GM18508 (cell line): Measurements from ENCODE around the gene SLC16A3.
"Not testable (repeated sequence)": the region's sequence is repeated elsewhere in the genome, so short reads cannot be mapped to it uniquely, and the experiment has no call there.

Source experiments
- ATAC-seq: cut with Tn5 transposase; IDR thresholded peaks from one replicate; pipeline ENCODE4 v1.9.1; 2021; ENCODE audit warnings: moderate number of reproducible peaks; ENCODE audit not compliant: insufficient read depth, unreplicated experiment

SLC16A3 gene

DNA sequence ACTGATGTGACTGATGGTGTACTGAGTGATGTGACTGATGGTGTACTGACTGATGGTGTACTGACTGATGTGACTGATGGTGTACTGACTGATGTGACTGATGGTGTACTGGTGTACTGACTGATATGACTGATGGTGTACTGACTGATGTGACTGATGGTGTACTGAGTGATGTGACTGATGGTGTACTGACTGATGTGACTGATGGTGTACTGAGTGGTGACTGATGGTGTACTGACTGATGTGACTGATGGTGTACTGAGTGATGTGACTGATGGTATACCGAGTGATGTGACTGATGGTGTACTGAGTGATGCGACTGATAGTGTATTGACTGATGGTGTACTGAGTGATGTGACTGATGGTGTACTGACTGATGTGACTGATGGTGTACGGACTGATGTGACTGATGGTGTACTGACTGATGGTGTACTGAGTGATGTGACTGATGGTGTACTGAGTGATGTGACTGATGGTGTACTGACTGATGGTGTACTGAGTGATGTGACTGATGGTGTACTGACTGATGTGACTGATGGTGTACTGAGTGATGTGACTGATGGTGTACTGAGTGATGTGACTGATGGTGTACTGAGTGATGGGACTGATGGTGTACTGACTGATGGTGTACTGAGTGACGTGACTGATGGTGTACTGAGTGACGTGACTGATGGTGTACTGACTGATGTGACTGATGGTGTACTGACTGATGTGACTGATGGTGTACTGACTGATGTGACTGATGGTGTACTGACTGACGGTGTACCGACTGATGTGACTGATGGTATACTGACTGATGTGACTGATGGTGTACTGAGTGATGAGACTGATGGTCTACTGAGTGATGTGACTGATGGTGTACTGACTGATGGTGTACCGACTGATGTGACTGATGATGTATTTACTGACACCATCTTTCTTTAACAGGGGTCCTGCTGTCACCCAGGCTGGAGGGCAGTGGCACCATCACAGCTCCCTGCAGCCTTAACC, 31.4 kb downstream of the SLC16A3 start:
- not testable (repeated sequence) for ATAC-seq

DNA sequence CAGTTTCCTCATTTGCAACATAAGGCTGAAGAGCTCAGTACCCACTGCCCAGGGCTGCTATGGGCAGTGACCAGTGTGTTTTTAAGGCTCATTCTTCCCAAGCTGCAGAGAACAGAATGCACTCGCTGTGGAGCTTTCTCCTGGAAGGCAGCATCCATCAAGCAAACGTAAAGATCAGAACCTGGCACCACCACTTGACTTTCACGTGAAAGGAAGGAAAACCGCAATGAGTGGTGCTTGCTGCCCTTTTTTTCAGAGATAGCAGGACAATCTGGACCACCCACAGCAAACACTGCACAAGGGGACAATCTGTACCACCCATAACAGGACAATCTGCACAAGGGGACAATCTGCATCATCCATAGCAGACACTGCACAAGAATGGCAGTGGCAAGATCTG, 33.5 kb downstream of the SLC16A3 start:
- no peak for ATAC-seq

DNA sequence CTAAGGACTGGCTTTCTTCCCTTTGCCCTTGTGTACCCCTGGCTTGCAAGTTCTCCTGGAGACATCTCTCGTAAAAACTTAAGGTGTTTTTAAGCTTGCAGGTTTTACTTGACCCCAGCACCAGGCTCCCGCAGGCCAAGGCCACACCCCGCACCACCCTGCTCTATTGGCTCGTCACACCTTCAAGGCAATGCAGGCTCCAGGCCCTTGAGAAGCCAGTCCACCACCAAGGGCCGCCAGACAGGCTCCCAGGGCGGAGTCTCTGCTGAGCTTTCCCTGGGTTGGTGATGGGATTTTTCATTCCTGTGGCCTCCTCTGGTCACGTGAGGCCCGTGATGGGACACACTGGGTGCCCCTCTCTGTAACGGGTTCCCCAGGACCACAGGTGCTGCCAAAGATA, 34.8 kb downstream of the SLC16A3 start:
- ATAC-seq: no peak

DNA sequence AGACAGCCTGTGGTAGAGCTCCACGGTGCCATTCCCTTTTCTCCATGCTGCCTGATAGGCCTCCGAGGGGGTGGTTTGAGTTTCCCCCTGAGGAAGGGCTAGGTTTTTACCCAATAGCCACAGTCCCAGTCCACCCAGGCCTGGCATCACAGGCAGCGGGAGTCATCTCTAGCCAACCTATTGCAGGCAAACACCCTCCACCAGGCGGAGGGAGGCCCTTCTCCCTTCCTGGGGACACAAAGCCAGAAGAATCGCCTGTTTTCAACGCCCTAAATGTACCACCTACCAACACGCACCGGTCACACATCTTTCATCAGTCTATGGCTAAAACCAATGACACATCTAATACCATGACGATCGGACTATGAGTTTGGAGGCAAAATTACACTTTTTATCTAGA, 37.3 kb downstream of the SLC16A3 start:
- no peak for ATAC-seq

DNA sequence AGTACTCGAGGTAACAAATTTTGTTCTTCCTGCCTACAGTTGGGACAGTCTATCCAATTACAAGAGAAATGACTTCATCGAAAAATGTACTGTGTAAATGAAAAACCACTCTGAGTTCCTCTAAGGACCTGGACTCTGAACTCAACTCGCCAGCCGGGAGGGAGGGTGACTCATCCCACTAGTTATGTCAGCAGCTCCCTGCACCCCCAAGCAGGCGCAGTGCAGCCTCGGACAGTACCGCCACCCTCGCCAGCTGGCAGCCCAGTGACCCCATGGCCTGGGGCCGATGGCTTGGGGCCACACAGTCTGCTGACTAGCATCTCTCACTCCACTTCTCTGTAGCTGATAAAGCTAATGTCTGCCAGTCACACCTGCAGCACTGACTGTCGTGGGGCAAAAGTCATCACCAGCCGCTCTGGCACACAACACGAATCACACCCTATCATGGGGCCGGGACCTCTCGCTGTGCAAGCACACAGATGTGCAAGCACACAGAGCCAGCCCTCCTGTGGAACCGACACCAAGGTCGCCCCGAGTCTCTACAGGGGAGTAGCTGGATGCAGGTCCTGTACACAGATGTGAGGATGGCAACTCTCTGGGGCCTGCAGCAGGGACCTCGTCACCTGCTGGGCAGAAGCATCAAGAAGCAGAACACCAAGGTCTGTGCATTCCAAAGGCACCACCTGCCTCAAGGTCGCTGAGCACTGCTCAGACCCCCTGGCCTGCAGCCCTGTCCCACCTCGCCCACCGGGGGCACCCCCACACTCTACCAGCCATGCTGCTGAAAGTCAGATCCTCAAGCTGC, 38.9 kb downstream of the SLC16A3 start:
- ATAC-seq: no peak

GRCh38 chr17:82269138-82269881, 40.5 kb downstream of the SLC16A3 start:
- ATAC-seq: no peak

- no peak for ATAC-seq
Measured at GRCh38 chr17:82269882-82270500, 41.1 kb downstream of the SLC16A3 start.

GRCh38 chr17:82270651-82271050, 41.8 kb downstream of the SLC16A3 start:
- no peak for ATAC-seq

DNA sequence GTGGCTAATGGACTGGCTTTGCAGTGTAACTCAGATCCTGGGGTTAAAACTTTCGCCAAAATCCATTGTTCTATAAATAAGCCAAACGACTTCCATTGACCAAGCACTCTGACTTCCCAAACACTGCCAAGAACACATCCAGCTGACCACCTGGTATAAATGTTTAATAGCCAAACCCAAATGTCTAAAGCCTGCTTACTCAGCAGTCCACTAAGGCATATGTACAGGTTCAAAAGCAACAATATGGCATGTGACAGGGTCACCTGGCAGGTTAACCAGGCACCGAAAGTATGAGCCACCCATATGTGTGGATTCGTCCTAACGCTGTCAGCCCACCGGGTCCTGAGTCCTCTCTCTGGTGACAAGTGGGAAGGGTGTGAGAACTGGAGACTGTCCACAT, 42.6 kb downstream of the SLC16A3 start:
- ATAC-seq: no peak

DNA sequence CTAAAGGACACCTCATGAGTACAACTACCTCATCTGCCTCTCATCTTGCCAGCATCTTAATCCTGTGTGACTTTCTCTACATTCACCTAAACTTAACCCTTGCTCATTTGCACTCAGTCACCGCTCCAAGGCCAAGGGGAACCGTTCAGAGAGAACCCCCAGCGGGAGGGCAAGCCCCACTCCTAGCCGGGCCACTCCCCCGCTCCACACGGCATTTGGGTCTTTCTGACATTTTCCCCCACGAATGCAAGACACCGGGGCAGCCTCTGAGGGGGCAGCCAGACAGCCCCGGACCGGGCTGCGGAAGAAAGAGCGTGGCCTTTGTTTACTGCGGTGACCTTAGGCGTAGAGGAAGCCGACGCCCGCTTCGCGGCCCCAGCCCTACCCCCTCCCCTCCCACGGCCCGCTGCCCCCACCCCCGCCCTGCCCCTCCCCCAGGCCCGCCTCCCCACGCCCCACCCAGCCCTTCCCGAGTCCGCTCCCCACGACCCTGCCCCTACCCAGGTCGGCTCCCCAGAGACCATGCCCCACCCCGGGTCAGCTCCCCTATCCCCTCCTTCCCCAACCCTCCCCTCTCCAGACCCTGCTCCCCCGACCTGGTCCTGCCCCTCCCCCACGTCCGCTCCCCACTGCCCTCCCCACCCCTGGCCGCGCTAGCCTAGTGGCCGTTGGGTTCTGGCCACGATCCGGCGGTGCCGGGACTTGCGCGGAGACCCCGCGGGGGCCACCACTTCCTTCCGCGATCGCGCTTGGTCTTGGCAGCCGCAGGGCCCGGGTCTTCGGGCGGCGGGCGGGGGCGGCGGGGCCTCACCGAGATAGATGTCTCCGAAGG, 43.9 kb downstream of the SLC16A3 start:
- ATAC-seq: no peak

DNA sequence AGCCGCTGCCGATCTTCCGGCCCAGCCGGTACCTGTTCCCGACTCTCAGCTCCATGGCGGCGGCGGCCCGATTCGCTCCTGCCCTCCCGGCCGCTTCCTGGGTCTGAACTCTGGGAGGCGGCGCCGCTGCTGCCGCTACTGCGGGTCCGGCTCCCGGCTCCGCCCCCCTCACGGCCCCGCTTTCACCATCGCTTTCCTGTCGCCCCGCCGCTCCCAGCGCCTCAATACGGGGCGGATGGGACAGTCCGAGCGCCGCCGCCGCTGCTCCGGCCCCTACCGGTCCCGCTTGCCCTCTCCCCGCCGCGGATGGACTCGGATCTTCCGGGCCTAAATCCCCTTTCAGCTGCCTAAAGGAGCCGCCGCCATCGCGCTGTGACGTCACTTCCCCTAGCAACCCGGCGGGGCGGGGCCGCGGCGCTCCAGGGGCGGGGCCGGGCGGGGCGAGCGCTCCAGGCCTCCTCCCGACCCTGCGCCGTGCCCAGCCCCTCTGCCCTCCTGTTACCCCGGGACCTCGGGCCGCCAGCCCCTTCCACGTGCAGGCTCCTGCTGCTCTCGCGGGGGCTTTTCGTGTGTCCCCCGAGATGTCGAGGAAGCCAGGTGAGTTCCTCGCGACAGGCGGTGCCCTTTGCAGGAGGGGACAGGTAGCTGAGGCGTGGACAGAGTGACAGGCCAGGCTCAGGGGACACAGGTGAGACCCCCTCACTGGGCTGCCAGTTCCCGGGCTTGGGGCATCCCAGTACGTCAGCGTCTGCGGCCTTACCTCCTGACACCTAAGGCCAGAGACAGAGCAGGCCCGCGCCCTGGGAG, 44.7 kb downstream of the SLC16A3 start, which contains the start of gene CSNK1D:
Gene CSNK1D (minus strand): TSS at position 374 of the 807 bp plus-strand sequence. CDS start 319 bp downstream, at position 55.
- ATAC-seq: no peak

- ATAC-seq: no peak
Measured at GRCh38 chr17:82274134-82275020, 45.5 kb downstream of the SLC16A3 start.

DNA sequence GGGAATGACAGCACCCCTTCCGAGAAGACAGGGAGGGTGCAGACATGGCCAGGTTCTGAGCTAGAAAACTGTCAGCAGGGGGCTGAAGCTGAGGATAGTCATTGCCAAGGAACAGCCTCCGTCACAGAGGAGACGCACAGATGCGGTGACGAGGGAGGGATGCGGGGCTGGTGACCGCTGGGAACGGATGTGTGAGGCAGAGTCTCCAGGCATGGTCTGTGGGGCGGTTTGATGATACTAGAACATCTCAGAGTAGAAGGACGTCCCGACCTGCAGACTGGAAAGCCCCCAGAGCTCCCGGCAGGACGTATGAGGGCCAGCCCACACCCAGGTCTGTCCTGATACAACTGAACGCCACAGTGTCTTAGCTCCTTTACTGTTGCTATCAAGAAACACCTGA, 46.5 kb downstream of the SLC16A3 start:
- ATAC-seq: no peak

DNA sequence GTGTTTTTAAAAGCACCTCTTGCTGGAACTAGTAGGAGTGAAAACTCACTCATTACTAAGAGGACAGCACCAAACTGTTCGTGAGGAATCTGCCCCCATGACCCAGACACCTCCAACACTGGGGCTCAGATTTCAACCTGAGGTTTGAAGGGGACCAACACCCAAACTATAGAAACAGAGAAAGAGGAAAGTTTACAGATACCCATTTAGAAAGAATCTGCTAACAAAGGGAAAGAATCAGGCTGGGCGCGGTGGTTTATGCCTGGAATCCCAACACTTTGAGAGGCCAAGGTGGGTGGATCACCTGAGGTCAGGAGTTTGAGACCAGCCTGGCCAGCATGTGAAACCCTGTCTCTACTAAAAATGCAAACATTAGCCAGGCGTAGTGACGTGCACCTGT, 48.1 kb downstream of the SLC16A3 start:
- no peak for ATAC-seq

DNA sequence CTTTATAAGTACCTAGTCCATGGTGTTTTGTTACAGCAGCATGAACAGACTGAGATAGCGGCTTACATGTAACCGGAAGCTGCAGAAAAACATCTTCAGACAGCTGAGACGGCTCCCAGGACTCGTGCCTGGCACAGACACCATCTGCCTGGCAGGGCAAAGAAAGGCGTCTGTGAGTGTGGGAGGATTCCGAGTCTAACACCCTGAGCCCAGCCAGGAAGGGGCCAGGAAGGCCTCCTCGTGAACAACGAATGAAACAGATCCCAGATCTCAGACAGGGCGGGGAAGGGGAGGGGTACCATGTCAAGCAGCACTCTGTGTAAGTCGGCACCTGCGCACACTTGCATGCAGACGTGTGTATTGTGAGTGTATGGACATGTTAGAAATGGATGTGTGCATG, 49.0 kb downstream of the SLC16A3 start:
- no peak for ATAC-seq

DNA sequence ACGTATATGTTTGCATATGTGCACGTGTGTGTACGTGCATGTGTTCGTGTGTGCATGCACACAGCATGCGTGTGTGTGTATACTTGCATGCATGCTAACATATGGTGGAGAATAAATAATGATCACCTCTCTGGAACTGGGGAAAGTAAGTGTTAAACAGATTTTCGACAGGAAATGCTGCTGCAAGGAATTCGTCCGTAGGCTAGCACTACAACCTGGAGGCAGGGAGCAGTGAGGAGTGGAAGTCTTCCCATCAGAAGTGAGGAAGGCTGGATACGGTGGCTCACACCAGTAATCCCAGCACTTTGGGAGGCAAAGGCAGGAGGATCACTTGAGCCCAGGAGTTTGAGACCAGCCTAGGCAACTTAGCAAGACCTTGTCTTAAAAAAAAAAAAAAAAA, 49.5 kb downstream of the SLC16A3 start:
- ATAC-seq: no peak

- no peak for ATAC-seq
Measured at GRCh38 chr17:82278786-82279391, 50.0 kb downstream of the SLC16A3 start.
